Measurements from ENCODE around the gene OXTR.
A peak's percentile ranks its signal among the peaks of the same experiment; 100 is the strongest.

Gene OXTR

DNA sequence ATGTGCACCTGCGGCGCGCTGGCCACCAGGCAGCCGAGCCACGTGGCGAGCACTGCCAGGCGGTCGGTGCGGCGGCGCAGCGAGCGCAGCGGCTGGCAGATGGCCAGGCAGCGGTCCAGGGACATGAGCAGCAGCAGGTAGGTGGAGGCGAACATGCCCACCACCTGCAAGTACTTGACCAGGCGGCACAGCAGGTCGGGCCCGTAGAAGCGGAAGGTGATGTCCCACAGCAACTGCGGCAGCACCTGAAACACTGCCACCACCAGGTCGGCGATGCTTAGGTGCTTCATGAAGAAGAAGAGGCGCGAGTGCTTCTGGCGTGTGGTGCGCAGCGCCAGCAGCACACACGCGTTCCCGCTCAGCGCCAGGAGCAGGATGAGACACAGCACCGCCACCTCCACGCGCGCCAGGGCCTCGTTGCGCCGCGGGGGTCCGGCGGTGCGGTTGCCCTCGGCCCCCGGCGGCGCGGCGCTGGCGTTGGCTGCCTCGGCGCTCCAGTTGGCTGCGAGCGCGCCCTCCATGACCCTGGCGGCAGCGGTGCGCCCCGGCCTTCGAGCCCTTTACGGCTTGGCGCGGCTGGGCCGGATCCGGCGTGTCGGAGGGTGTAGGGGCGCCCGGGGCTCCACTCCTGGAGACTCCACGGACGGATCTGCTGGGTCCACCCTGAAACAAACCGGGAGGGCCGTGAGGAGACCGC, 1.6 kb downstream of the OXTR start:
- DNase-seq (ENCODE audit: low spot score): no peak
- no peak for FAIRE-seq

GRCh38 chr3:8767256-8767666, 2.2 kb downstream of the OXTR start:
- FAIRE-seq (no peak), DNase-seq (ENCODE audit: low spot score) (no peak)

- no peak for DNase-seq (ENCODE audit: low spot score)
- no peak for FAIRE-seq
These were observed 3.3 kb downstream of the OXTR start for GRCh38 chr3:8766148-8766547.

DNA sequence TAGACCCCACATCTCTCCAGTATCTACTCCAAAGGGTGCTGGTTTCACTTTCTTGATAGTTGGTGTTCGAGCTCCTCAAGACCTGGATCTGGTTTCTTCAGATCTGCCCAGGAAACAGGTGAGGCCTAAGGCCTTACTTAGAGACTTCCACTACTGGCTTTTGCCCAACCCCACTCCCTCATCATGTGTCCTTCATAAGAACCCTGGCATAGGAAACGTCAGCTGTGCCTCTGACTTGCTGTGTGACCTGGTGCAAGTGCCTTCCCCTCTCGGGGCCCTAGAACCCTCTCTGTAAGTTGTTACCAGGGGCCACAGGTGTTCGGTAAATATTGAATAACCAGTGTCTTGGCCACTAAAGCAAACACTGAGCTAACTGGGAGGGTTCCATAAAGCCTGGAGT, 3.9 kb downstream of the OXTR start:
- DNase-seq (ENCODE audit: low spot score) (no peak), FAIRE-seq (no peak)

- no peak for FAIRE-seq
These were observed 4.9 kb downstream of the OXTR start for GRCh38 chr3:8764528-8764927.

DNA sequence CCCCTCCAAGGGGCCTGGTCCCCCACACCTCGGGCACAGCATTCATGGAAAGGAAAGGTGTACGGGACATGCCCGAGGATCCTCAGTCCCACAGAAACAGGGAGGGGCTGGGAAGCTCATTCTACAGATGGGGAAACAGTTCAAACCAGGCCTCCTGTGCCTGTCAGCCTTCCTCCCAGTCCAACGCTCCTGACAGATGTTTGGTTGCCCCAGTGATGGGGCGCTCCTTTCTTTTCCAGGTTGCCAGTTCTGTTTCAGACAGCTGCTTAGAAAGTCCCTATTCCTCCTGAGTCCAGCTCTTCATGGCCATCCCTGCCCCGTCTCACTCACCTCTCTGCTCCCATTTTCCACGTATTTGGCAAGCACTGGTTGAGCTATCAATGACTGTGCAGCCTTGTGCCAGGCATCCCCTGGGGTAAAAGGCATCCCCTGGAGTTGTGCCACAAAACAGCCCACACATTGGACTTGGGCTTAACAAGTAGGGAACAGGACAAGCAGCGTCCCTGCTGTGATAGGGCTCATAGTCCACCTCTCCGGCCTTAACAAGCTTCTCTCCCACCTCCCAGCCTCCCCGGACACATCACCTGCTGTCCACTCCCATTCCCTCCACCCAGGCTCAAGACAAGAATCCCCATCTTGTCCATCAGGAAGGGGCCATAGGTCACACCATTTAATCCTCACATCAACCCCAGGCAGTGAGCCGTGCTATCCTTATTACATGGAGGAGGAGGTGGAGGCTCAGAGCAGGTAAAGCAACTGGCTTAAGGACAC, 6.6 kb downstream of the OXTR start:
- no peak for DNase-seq (ENCODE audit: low spot score)
- FAIRE-seq: no peak

More at GRCh38 chr3:8764528-8764927, 4.9 kb downstream of the OXTR start:
- DNase-seq (ENCODE audit: low spot score): no peak

DNA sequence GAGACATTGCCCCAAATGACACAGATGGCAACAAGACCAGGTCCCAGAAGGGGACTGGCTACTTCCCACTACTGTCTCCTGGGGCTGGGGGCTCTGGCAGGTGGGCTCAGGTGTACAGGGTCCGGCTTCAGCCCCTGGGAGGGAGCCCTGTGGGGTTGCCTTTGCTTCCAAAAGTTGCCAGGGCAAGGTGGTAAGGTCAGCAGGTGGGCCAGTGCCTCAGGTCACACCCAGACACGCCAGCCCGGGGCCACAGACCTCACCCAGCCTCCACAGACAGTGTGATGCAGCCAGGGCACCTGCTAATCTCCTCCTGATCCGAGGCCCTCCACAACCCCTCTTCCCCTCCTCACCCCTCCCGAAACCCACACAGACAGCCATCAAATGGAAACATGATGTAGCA, 7.5 kb downstream of the OXTR start:
- FAIRE-seq (no peak), DNase-seq (ENCODE audit: low spot score) (no peak)

- FAIRE-seq (no peak), DNase-seq (ENCODE audit: low spot score) (no peak)
These were observed 8.9 kb downstream of the OXTR start for GRCh38 chr3:8760506-8760905.

- no peak for FAIRE-seq
- DNase-seq (ENCODE audit: low spot score): no peak
These were observed 9.3 kb downstream of the OXTR start for GRCh38 chr3:8760091-8760490.

GRCh38 chr3:8759038-8759707, 10.2 kb downstream of the OXTR start:
- no peak for DNase-seq (ENCODE audit: low spot score)

DNA sequence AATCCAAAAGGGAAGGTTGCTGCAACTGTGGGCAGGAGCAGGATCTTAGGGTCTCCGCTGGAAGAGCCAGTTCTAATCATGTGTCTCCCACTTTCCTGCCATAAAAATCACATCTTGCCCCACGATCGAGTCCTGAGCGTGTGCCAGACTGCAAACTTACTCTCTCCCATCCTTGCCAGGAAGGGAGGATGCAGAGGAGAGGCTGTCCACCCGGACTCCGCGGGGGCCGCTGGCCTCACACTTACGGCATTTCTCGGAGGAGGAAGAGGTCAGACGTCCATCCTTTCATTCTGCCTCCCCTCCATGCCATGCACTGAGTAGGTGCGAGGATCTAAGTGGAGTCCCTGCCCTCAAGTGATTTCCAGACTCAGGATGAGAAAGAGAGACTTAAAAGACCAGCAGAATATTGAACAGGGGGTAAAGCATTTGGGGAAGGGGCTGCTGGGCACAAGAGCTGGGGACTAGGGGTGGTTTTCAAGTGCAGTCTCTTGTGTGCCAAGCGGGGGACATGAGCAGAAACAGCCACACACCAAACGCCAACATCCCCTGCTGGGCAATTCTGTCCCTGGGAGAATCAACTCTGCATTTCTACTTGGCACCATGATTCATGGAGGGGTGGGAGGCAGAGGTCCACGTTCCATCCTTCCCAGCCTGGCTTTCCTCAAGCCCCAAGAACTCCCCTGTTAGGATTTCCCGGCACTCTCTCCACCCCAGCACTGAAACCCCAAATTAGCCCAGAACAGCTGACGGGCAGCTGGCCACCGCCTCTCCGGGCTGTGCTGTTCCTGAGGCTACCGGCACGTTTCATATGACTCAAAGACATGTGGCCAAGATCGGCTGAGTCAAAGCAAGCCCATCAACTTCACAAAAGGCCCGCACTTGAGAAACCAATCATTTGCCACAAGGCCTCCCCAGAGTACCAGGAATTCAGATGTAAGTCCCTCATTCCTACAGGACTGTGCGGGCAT, 11.6 kb downstream of the OXTR start:
- FAIRE-seq: peak; percentile 61
- DNase-seq (ENCODE audit: low spot score): peak; percentile 62

More at GRCh38 chr3:8759038-8759707, 10.2 kb downstream of the OXTR start:
- no peak for FAIRE-seq

- no peak for FAIRE-seq
- DNase-seq (ENCODE audit: low spot score): no peak
These were observed 12.7 kb downstream of the OXTR start for GRCh38 chr3:8756671-8757070.

DNA sequence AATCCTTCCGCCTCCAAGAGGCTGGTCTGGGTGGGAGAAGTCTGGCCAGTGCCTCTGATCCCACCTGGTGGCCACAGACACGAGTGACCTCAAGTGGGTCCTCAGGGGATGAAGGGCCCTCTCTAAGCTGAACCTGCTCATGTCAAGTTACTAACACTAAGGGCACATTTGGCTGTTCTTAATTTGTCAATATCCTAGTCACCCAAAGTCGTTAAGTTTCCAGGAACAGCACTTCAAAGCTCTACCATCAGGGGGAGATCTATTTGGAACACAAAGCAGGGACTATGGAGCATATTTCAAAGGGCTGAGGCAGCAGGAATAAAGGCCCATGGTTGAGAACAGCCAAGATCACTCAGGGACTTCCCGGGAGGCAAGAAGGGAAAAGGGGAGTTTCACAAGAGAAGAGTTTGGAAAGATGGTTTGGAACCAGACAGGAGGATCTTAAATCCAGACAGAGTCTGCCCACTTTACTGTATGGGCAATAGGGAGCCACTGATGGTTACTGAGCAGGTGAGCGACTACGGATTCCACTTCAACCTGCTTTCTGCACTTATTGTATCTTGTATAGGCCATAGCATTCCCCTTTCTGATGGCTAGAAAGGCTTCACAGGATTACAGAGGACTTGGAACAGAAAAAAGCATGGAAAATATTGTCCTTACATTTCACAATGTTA, 13.7 kb downstream of the OXTR start:
- FAIRE-seq: no peak
- no peak for DNase-seq (ENCODE audit: low spot score)

DNA sequence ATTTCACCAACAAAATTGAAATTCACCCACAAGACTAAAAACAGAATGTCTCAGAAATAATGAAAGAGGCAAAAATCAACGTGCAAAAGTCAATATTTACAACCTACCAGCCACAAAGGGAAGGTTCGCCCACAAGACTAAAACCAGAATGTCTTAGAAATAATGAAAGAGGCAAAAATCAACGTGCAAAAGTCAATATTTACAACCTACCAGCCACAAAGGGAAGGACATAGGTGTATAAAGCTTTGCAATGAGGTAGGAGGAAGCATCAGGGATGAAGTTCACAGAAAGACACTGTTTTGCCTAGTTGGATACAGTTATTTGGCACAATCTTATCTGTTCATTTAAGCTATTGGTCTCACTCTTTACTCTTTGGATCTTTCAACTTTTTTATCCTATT, 14.3 kb downstream of the OXTR start:
- no peak for FAIRE-seq
- no peak for DNase-seq (ENCODE audit: low spot score)

GRCh38 chr3:8752832-8753231, 16.6 kb downstream of the OXTR start:
- FAIRE-seq: no peak
- no peak for DNase-seq (ENCODE audit: low spot score)

DNA sequence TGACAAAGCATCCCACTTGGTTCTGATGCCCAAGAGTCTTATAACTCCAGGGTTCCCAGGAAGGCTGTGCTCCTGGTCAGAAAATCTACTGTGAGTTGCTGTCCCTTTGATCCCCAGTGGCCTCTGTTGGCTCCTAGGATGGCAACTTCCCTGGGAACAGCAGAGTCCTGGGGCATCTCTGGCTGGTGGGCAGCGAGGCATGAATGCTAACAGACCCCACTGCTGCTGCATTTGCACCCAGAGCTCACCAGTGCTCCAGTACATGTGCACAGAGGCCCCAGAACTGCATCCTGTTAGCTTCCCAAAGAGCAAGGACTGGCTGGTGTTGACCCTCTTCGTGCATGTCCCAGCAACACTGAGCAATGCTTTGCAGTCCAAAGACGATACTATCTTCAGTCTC, 20.1 kb downstream of the OXTR start:
- DNase-seq (ENCODE audit: low spot score) (no peak), FAIRE-seq (no peak)

- DNase-seq (ENCODE audit: low spot score): no peak
- no peak for FAIRE-seq
These were observed 22.6 kb downstream of the OXTR start for GRCh38 chr3:8746780-8747345.

DNA sequence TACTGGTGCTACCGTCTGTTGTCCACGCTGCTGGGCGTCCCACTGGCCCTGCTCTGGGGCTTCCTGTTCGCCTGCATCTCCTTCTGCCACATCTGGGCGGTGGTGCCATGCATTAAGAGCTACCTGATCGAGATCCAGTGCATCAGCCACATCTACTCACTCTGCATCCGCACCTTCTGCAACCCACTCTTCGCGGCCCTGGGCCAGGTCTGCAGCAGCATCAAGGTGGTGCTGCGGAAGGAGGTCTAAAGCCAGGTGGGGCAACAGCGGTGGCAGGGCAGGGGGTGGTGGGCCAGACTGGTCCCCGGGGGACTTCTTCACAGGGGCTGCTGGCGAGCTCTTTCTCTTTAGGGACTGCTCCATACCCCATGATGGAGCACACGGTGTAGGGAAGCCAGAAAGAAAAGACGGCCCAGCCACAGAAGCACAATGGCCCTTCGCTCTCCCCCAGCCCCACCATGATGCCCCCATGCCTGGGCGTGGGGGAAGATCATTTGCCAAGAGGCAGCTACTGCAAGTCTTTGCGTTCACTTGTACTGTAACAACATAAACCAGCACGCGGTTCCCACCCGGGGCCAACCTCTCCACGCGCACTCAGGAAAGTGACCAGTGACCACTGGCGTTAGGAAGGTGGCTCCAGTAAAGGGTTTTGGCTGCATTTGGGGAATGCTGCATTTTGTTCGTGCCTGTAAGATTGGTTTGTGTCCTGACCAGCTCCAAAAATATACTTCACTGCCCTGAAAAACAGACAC, 23.6 kb downstream of the OXTR start:
- FAIRE-seq (no peak), DNase-seq (ENCODE audit: low spot score) (no peak)

DNA sequence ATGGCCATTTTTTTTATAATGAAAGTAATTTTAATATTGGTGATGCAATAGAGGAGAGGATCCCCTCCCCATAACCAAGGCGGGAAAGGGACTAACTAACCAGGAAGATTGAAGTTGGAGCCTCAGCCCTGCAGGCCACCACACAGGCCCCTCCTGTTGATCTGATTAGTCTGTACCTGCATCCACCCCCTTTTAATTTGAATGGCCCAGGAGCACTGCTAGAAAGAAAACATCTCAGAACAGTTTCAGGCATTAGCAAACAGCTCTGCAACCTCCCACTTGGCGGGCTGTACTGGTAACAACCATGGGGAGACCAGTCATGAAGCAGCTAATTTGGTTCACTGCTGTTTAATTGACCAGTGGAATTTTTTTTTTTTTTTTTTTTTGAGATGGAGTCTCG, 25.5 kb downstream of the OXTR start:
- DNase-seq (ENCODE audit: low spot score) (no peak), FAIRE-seq (no peak)

All from RCC 7860 (cell line).